Right ventricle myocardium superior (tissue), 1 donor: Measurements from ENCODE around the gene FXYD7. TPM values are rescaled to one million over a fixed set of nuclear protein-coding genes. Genes with fewer than 3 reads are reported as not detected.
A peak's percentile ranks its signal among the peaks of the same experiment; 100 is the strongest.
"Not testable (repeated sequence)": the region's sequence is repeated elsewhere in the genome, so short reads cannot be mapped to it uniquely, and the experiment has no call there.

Experiments used
- ATAC-seq: fragments of 200-7000 bp; cut with Tn5 transposase; one replicate; pipeline ENCODE4 v1.9.1; 2020; ENCODE audit warnings: mild to moderate bottlenecking; ENCODE audit not compliant: poor library complexity
- DNase-seq: peaks from one replicate; pipeline ENCODE4 v3.0.0-alpha.2; 2020
- intact Hi-C: fragments of 100-400 bp; cut with DNase I; formaldehyde crosslinking; loops from one replicate; pipeline ENCODE4 v1.11.2; 2022
- total RNA-seq: library from RNA; stranded (reverse); fragmentation: NEBNext Ultra II Directional; extraction: Animal tissue kit (Norgen Biotek cat#: 25700); gene quantifications from one replicate; pipeline ENCODE4 v1.2.1, GENCODE V29; 2021
- donor health status: DM: no; HTN: yes; CAD: no; lungs with severe emphysema.

FXYD7 gene
- total RNA-seq, 1 donor from 2014 or later = not detected

DNA sequence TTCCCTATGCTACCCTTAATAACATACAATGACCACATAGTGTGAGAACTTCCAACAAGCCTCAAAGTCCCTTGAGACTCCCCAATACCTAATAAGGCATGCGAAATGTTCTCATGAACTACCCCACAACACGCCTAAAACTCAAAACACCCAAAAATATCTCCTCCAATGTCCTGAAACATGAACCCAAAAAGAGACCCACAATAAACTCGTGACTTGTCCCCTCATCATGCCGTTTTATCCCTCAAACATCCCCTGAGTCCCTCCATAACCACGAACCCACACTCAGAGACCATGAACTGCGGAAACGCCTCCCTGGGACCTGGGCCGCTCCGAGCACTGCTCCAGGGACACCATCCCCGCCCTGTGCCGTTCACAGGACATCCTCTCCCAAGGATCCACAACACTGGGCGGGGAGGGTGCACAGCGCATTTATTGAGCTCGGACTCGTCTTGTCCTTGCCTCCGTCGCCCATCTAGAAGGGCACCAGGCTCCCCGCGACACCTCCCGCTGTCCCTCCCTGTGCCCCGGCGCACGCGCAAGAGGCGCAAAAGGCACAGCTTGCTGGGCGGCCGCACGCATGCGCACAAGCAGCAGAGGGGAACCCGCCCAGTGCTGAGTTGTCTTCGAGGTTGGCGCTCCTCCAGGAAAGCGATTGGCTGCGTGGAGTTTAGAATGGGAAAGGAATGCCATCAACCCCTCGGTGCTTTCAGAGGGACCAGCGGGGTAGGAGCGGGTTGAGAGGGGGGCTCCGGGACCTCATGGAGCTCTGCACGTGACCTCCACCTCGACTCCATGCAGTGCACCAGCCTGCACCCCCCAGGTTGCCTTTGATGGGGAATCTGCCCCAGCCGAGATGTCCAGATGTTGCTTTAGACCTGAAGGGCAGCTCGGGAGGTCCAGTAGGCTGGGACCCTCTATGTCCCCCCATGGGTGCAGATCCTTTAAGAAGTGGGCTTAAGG, 18.7 kb upstream of the FXYD7 start:
- ATAC-seq (peak; percentile 97), DNase-seq (peak; percentile 95)
- intact Hi-C loops = no loop called here

DNA sequence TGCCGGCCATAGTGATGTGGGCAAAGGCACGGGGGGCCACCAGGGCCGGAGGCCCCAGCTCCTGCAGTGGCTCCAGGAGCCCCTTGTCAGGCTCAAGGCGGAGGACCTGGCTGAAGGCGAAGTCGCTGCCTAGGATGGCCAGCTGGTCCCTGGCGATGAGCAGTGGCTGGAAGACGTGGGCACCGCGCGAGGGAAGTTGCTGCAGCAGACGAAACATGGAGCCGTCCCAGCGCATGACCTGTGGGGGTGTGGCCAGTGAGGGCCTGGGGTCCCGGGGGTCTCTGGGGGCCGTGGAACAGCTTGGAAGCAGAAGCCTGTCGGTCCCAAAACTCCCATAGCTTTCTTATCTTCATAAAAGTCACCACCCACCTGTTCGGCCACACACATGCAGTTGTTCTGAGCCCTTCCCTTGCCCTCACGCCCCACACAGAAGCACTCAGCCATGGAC, 17.8 kb upstream of the FXYD7 start:
- no peak for ATAC-seq
- intact Hi-C loops = no loop called here
- DNase-seq = no peak

- intact Hi-C loops = no loop called here
- DNase-seq (no peak), ATAC-seq (no peak)
Measured at GRCh38 chr19:35125749-35126623, 17.1 kb upstream of the FXYD7 start.

- ATAC-seq = no peak
- intact Hi-C loops = no loop called here
- DNase-seq = peak; percentile 55
Measured at GRCh38 chr19:35126624-35126959, 16.5 kb upstream of the FXYD7 start.

DNA sequence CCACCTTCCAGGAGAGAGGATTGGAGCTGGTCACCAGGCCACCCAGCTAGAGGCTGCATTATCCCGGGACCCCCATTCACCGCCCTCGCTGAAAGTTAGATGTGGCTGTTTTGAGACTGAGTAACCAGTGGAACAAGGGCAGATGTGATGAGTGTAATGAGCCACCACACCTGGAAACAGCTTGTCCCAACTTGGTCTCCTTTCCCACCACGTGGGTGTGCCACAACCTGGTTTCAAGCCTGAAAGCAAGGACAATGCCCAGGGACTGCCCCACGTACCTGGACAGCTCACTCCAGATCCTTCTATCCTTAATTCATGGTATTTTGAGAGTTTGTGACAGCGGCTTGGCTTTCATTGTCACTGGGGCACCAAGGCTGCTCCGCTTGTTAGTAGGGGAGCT, 15.2 kb upstream of the FXYD7 start:
- ATAC-seq (no peak), DNase-seq (no peak)
- intact Hi-C loops = no loop called here

- DNase-seq (no peak), ATAC-seq (no peak)
- intact Hi-C loops = no loop called here
Measured at GRCh38 chr19:35128398-35129057, 14.5 kb upstream of the FXYD7 start.

GRCh38 chr19:35129724-35130274, 13.3 kb upstream of the FXYD7 start:
- DNase-seq, intact Hi-C loops, ATAC-seq: not testable (repeated sequence)

- DNase-seq (no peak), ATAC-seq (no peak)
- intact Hi-C loops = no loop called here
Measured at GRCh38 chr19:35130761-35131720, 12.0 kb upstream of the FXYD7 start.

DNA sequence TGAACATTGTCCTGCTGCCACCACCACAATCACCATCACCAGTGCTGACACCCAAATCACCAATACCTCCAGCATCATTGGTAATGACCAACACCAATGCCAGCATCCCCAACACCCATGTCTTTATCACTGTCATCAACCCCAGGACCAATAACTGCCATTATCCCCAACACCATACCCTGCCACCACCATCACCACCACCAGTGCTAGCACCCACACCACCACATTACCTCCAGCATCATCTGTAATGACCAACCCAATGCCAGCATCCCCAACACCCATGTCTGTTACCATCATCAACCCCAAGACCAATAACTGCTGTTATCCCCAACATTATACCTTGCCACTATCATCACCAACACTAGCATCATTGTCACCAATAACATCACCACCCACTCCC, 10.8 kb upstream of the FXYD7 start:
- intact Hi-C loops = no loop called here
- DNase-seq = no peak
- ATAC-seq = no peak

DNA sequence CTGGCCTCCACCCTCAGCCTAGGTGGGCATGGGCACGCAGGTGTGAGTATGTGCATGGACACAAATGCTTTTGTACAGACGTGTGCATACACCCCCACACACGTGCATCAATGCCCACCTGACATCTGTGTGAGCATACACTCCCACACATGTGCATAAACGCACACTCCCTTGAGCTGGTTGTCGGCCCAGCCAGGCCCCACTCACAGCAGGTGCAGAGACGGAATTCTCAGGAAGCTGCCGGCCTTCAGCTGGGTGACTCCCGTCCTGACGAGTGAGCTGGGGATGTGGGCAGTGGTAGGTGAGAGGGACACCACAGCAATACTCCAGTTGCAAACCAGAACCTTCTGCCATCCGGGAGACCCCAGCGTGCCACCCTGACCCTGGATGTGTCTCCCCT, 9.2 kb upstream of the FXYD7 start:
- ATAC-seq = no peak
- no peak for DNase-seq
- intact Hi-C loops = no loop called here

- intact Hi-C loops = loop anchor here (1.0 kb wide), 1 partner anchor 20 kb away; no protein-coding TSS in a partner anchor
- DNase-seq (no peak), ATAC-seq (no peak)
Measured at GRCh38 chr19:35134601-35135242, 8.3 kb upstream of the FXYD7 start, which contains the start of gene LGI4. LGI4 (minus strand) TSS chr19:35135059; CDS start chr19:35134680, 379 bp downstream.

- peak; percentile 60 for ATAC-seq
- intact Hi-C loops = loop anchor here (1.0 kb wide), 1 partner anchor 21 kb away; no protein-coding TSS in a partner anchor
- peak; percentile 91 for DNase-seq
Measured at GRCh38 chr19:35135389-35135909, 7.6 kb upstream of the FXYD7 start.

GRCh38 chr19:35136231-35136630, 6.8 kb upstream of the FXYD7 start:
- ATAC-seq = no peak
- intact Hi-C loops = no loop called here
- DNase-seq = no peak

DNA sequence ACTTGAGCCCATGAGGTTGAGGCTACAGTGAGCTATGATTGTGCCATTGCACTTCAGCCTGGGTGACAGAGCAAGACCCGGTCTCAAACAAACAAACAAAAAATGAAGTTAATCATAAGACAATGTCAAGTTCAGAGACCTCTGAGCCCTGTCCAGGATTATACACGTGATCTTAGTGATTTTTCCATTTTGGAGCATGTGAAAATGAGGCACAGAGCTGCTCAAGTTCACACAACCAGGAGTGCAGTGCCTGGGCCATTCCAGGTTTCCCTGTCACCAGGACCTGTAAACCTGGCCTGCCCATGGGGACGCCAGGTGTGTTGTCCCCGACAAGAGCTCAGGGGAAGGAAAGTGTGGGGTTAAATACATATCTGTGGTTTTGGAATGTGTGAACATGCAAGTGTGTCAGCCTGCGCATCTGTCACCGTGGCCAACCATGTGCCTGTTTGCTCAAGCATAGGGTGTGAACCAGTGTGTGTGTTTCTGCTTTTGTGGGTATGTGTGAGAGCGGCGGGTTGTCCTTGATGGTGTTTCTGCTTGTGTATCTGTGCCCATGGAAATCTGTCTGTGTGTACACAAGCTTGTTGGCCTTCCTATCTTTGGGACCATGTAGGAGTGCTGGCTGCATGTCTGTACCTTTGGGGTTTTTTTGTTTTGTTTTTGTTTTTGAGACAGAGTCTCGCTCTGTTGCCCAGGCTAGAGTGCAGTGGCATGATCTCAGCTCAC, 5.9 kb upstream of the FXYD7 start:
- intact Hi-C loops = no loop called here
- ATAC-seq (no peak), DNase-seq (no peak)

DNA sequence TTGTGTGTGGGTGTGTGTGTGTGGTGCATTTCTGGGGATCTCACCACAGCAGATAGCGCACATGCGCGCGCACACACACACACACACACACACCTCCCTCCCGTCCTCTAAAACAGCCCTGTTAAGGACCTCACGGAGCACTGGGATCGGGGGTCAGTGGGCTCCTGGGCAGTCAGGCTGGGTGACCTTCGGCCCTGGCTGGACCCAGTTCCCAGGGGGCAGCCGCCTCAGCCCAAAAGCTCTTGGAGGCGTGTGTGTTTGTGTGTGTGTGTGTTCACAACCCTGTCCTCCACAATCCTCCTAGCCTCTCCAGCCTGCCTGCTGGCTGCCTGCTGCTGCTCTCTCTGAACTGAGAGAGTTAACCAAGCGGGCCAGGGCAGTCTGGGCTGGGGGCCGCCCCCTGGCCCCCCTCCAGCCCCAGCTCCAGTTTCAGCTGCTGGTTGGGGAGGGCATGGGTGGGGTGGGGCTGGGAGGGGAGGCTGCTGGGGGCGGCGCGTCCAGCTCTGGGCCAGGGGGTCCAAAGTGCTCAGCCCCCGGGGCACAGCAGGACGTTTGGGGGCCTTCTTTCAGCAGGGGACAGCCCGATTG, 4.7 kb upstream of the FXYD7 start, which contains the start of gene FXYD1:
TSS of gene FXYD1 (plus strand) at position 520 of the 588 bp plus-strand sequence. CDS start 1,256 bp downstream, outside the sequence.
- intact Hi-C loops = no loop called here
- DNase-seq = peak; percentile 84
- peak; percentile 59 for ATAC-seq
